Peyer's patch (tissue), 4 donors: ENCODE measurements around the gene PELI3. TPM values are rescaled to one million over a fixed set of nuclear protein-coding genes. Genes with fewer than 3 reads are reported as not detected.
"Not testable (repeated sequence)": the region's sequence is repeated elsewhere in the genome, so short reads cannot be mapped to it uniquely, and the experiment has no call there.

Source experiments
- DNase-seq, 3 donors: peaks; one replicate each; pipeline ENCODE4 v3.0.0-alpha.2; 2017 to 2019
- H3K27ac ChIP-seq, 4 donors: fragments of 200-600 bp; sonication (generic); one replicate each; pipeline ENCODE4 v1.5.1; 2016 to 2019
- H3K27me3 ChIP-seq, 2 donors: fragments of 200-600 bp; sonication (generic); one replicate each; pipeline ENCODE4 v1.5.1; 2019
- H3K36me3 ChIP-seq, 3 donors: fragments of 200-600 bp; sonication (generic); one replicate each; pipeline ENCODE4 v1.5.1; 2016 to 2019
- H3K4me1 ChIP-seq, 4 donors: fragments of 200-600 bp; sonication (generic); one replicate each; pipeline ENCODE4 v1.5.1; 2016 to 2019
- H3K4me3 ChIP-seq, 4 donors: fragments of 200-600 bp; sonication (generic); 1 replicate in 3 of 4; 2 replicates in 1 of 4; pipeline ENCODE4 v1.5.1; 2016 to 2019; ENCODE audit warnings: mild to moderate bottlenecking in 1 of 4
- H3K9me3 ChIP-seq, 4 donors: fragments of 200-600 bp; sonication (generic); one replicate each; pipeline ENCODE4 v1.5.1; 2016 to 2019; ENCODE audit warnings: mild to moderate bottlenecking in 1 of 4
- CTCF ChIP-seq, 6 experiments: fragments of 450-650 bp in 4 of 6; fragments of 200-600 bp in 2 of 6; sonication (generic) in 1 of 6; IDR thresholded peaks; one replicate each; pipeline ENCODE4 v1.5.1; 2017 to 2019; ENCODE audit warnings: antibody characterized with exemption in 6 of 6, mild to moderate bottlenecking in 3 of 6, moderate library complexity in 1 of 6
- POLR2A ChIP-seq, 2 donors: fragments of 450-650 bp; IDR thresholded peaks; one replicate each; pipeline ENCODE4 v1.5.1; 2017; ENCODE audit warnings: antibody characterized with exemption in 2 of 2, mild to moderate bottlenecking in 2 of 2, moderate library complexity in 2 of 2
- total RNA-seq, 4 donors: library from RNA; depleted of rRNA; stranded (reverse); fragments of >200 nt; gene quantifications; one replicate each; pipeline ENCODE4 v1.1.0, GENCODE V29; 2016

Gene PELI3
- total RNA-seq, 4 donors from 2014 or later: 5.6 to 11.6 (median 10.0) TPM

GRCh38 chr11:66420671-66421476, 45.8 kb upstream of the PELI3 start, which contains the start of gene NPAS4:
TSS of gene NPAS4 (plus strand) at chr11:66421035. CDS start at chr11:66421180, 145 bp downstream.
- Histone ChIP-seq H3K4me3 (no peak within 1 kb of the TSS), H3K4me1 (peaks cover 0 to 4% (median 0%) of the 10 kb centered on the region in 4 donors), H3K27ac (no peak within 1 kb of the TSS), H3K36me3 (peaks cover 0 to 5% (median 0%) of the 10 kb centered on the region in 3 donors), H3K9me3 (no peaks in the 10 kb centered on the region), H3K27me3 (no peaks in the 10 kb centered on the region)
- no peak for DNase-seq
- TF ChIP-seq CTCF (IDR thresholded peaks at IDR 0.05) (no peak), POLR2A (IDR thresholded peaks at IDR 0.05) (no peak)

- Histone ChIP-seq H3K36me3 (peaks cover 0 to 5% (median 0%) of the 10 kb centered on the region in 3 donors), H3K27me3 (no peaks in the 10 kb centered on the region), H3K4me3 (no peak overlapping the region), H3K9me3 (no peaks in the 10 kb centered on the region), H3K4me1 (peaks cover 0 to 4% (median 0%) of the 10 kb centered on the region in 4 donors), H3K27ac (no peak overlapping the region)
- DNase-seq: peak; percentile 77 to 94 (median 88)
- TF ChIP-seq CTCF (IDR thresholded peaks at IDR 0.05) (peak in 1 of 6 experiments; percentile 21), POLR2A (IDR thresholded peaks at IDR 0.05) (no peak)
These were observed 45.1 kb upstream of the PELI3 start for GRCh38 chr11:66421492-66422205.

- H3K27ac ChIP-seq: no peak overlapping the region
- no peak for TF ChIP-seq POLR2A (IDR thresholded peaks at IDR 0.05)
- no peak for TF ChIP-seq CTCF (IDR thresholded peaks at IDR 0.05)
- H3K36me3 ChIP-seq: peaks cover 0 to 5% (median 0%) of the 10 kb centered on the region in 3 donors
- no peaks in the 10 kb centered on the region for H3K9me3 ChIP-seq
- DNase-seq: no peak
- no peaks in the 10 kb centered on the region for H3K27me3 ChIP-seq
- no peaks in the 10 kb centered on the region for H3K4me1 ChIP-seq
- H3K4me3 ChIP-seq: no peak overlapping the region
These were observed 40.4 kb upstream of the PELI3 start for GRCh38 chr11:66426314-66426713.

- TF ChIP-seq CTCF (IDR thresholded peaks at IDR 0.05) (no peak), POLR2A (IDR thresholded peaks at IDR 0.05) (no peak)
- Histone ChIP-seq H3K4me3 (no peak overlapping the region), H3K27ac (no peak overlapping the region), H3K27me3 (no peaks in the 10 kb centered on the region), H3K36me3 (peaks cover 0 to 11% (median 0%) of the 10 kb centered on the region in 3 donors), H3K9me3 (no peaks in the 10 kb centered on the region), H3K4me1 (no peaks in the 10 kb centered on the region)
- DNase-seq: no peak
These were observed 37.8 kb upstream of the PELI3 start for GRCh38 chr11:66428933-66429332.

GRCh38 chr11:66429983-66430602, 36.6 kb upstream of the PELI3 start:
- H3K36me3 ChIP-seq: peaks cover 0 to 11% (median 0%) of the 10 kb centered on the region in 3 donors
- peak; percentile 46 to 86 (median 75) for DNase-seq
- H3K4me1 ChIP-seq: no peaks in the 10 kb centered on the region

GRCh38 chr11:66431287-66431686, 35.4 kb upstream of the PELI3 start:
- not testable (repeated sequence) for H3K4me3 ChIP-seq, H3K4me1 ChIP-seq, H3K27ac ChIP-seq, DNase-seq, H3K27me3 ChIP-seq, H3K9me3 ChIP-seq
- peaks cover 0 to 23% (median 0%) of the 10 kb centered on the region in 3 donors for H3K36me3 ChIP-seq

More at GRCh38 chr11:66429983-66430602, 36.6 kb upstream of the PELI3 start:
- Histone ChIP-seq H3K4me3 (no peak overlapping the region), H3K27ac (no peak overlapping the region), H3K9me3 (no peaks in the 10 kb centered on the region), H3K27me3 (no peaks in the 10 kb centered on the region)
- TF ChIP-seq POLR2A (IDR thresholded peaks at IDR 0.05): no peak
- peak; percentile 58 to 84 (median 71) for TF ChIP-seq CTCF (IDR thresholded peaks at IDR 0.05)

- H3K36me3 ChIP-seq: peaks cover 0 to 26% (median 0%) of the 10 kb centered on the region in 3 donors
- not testable (repeated sequence) for H3K9me3 ChIP-seq, H3K27ac ChIP-seq, DNase-seq, H3K4me3 ChIP-seq, H3K4me1 ChIP-seq, H3K27me3 ChIP-seq
These were observed 34.8 kb upstream of the PELI3 start for GRCh38 chr11:66431871-66432329.
